ENCODE data around the gene SMCO1.

Gene SMCO1

GRCh38 chr3:196514913-196515621 lies at the start of gene SMCO1:
Gene SMCO1 (minus strand): TSS chr3:196515346. CDS start chr3:196515209, 137 bp downstream.
- no peak for TF ChIP-seq CTCF (conservative IDR thresholded peaks at IDR 0.05; ENCODE audit: low read length)
- no peak for TF ChIP-seq EZH2phosphoT487 (IDR thresholded peaks at IDR 0.05; ENCODE audit: borderline replicate concordance)
- Histone ChIP-seq H3K4me2 (ENCODE audit: low read depth, low read length, poor library complexity, severe bottlenecking) (peak within 1 kb of the TSS; percentile 31), H3K4me1 (ENCODE audit: insufficient read depth, low read length, poor library complexity, severe bottlenecking) (peaks cover 59% of the 10 kb centered on the region)

GRCh38 chr3:196563721-196564225 lies 48.6 kb upstream of the SMCO1 start:
- Histone ChIP-seq H3K4me3 (ENCODE audit: low read length, poor library complexity, severe bottlenecking) (peak overlapping the region; percentile 36), H3K9me3 (ENCODE audit: insufficient read depth, low read depth, low read length) (no peaks in the 10 kb centered on the region), H3K9ac (ENCODE audit: low read depth, low read length, poor library complexity, severe bottlenecking) (peak overlapping the region; percentile 41), H3K36me3 (ENCODE audit: insufficient read depth, low read length) (no peaks in the 10 kb centered on the region), H2AFZ (ENCODE audit: low read length) (no peak overlapping the region), H3K27me3 (ENCODE audit: insufficient read depth, low read length, poor library complexity, severe bottlenecking) (no peaks in the 10 kb centered on the region), H3K4me1 (ENCODE audit: insufficient read depth, low read length, poor library complexity, severe bottlenecking) (peaks cover 34% of the 10 kb centered on the region), H4K20me1 (ENCODE audit: insufficient read depth, low read length, poor library complexity, severe bottlenecking) (no peaks in the 10 kb centered on the region), H3K79me2 (ENCODE audit: insufficient read depth, low read length) (peaks cover 27% of the 10 kb centered on the region), H3K4me2 (ENCODE audit: low read depth, low read length, poor library complexity, severe bottlenecking) (peak overlapping the region; percentile 58), H3K9me2 (replicated peaks; ENCODE audit: low read depth, low read length) (no peaks in the 10 kb centered on the region), H3F3A (ENCODE audit: low read depth) (no peaks in the 10 kb centered on the region)
- 0 out of 2 replicates have a peak, but pooled peaks have one; percentile 15 for TF ChIP-seq CTCF (conservative IDR thresholded peaks at IDR 0.05; ENCODE audit: low read length)
- no peak for TF ChIP-seq EZH2phosphoT487 (IDR thresholded peaks at IDR 0.05; ENCODE audit: borderline replicate concordance)

More at GRCh38 chr3:196514913-196515621, at the start of gene SMCO1:
- Histone ChIP-seq H2AFZ (ENCODE audit: low read length) (no peak within 1 kb of the TSS), H3K9me3 (ENCODE audit: insufficient read depth, low read depth, low read length) (peaks cover 2% of the 10 kb centered on the region; the same call in 1 of the 2 replicates), H3K9ac (ENCODE audit: low read depth, low read length, poor library complexity, severe bottlenecking) (peak within 1 kb of the TSS; percentile 40), H3K79me2 (ENCODE audit: insufficient read depth, low read length) (peaks cover 52% of the 10 kb centered on the region), H3K9me2 (replicated peaks; ENCODE audit: low read depth, low read length) (no peaks in the 10 kb centered on the region), H3K4me3 (ENCODE audit: low read length, poor library complexity, severe bottlenecking) (no peak within 1 kb of the TSS), H4K20me1 (ENCODE audit: insufficient read depth, low read length, poor library complexity, severe bottlenecking) (no peaks in the 10 kb centered on the region), H3F3A (ENCODE audit: low read depth) (peaks cover 6% of the 10 kb centered on the region; the same call in 1 of the 2 replicates), H3K27me3 (ENCODE audit: insufficient read depth, low read length, poor library complexity, severe bottlenecking) (no peaks in the 10 kb centered on the region), H3K36me3 (ENCODE audit: insufficient read depth, low read length) (no peaks in the 10 kb centered on the region)

- Histone ChIP-seq H3K4me1 (ENCODE audit: insufficient read depth, low read length, poor library complexity, severe bottlenecking) (peaks cover 19% of the 10 kb centered on the region), H3K27me3 (ENCODE audit: insufficient read depth, low read length, poor library complexity, severe bottlenecking) (no peaks in the 10 kb centered on the region), H2AFZ (ENCODE audit: low read length) (no peak overlapping the region), H3K9me2 (replicated peaks; ENCODE audit: low read depth, low read length) (no peaks in the 10 kb centered on the region), H3K79me2 (ENCODE audit: insufficient read depth, low read length) (peaks cover 9% of the 10 kb centered on the region), H3K4me3 (ENCODE audit: low read length, poor library complexity, severe bottlenecking) (no peak overlapping the region), H3K9me3 (ENCODE audit: insufficient read depth, low read depth, low read length) (no peaks in the 10 kb centered on the region), H3K9ac (ENCODE audit: low read depth, low read length, poor library complexity, severe bottlenecking) (no peak overlapping the region), H3K36me3 (ENCODE audit: insufficient read depth, low read length) (no peaks in the 10 kb centered on the region), H4K20me1 (ENCODE audit: insufficient read depth, low read length, poor library complexity, severe bottlenecking) (no peaks in the 10 kb centered on the region), H3F3A (ENCODE audit: low read depth) (no peaks in the 10 kb centered on the region), H3K4me2 (ENCODE audit: low read depth, low read length, poor library complexity, severe bottlenecking) (no peak overlapping the region)
- TF ChIP-seq CTCF (conservative IDR thresholded peaks at IDR 0.05; ENCODE audit: low read length) (no peak), EZH2phosphoT487 (IDR thresholded peaks at IDR 0.05; ENCODE audit: borderline replicate concordance) (no peak)
Observed at GRCh38 chr3:196559826-196560225, 44.7 kb upstream of the SMCO1 start.
